Measurements from ENCODE around the gene SEMA4F. TPM values are rescaled to one million over a fixed set of nuclear protein-coding genes. Genes with fewer than 3 reads are reported as not detected.

SEMA4F gene
- total RNA-seq, 1 experiment from 2014 or later = 6.6 TPM

DNA sequence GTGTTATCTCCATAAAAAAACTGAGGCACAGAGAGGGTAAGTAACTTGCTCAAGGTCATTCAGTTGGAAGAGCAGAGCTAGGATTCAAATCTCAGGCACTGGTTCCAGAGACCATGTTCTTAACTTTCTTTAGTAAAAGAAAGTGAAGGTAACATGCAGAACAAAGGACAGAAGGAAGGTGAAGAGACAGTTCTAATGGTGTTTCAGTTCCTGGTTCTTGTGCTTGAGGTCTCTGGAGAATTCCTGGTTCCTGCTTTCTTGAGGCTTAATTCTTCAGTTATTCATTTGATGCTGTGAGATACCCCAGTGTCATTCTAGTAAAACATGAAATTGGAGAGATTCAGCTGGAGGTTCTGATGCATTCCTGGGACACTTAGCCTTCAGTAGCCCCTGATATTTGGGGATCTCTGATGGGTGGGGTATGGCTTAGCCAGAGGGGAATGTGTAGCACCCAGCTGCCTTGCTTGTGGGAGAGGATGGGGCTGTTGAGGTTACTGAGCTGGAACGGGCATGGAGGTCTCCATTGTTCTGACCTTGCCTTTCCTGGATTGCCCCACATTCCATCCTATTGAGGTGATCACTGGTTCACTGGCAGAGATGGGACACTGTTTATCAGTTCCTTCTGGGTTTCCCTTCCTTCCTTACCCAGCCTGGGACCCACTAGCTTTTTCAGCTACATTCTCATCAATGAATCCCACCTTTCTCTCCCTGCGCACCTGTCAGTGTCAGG is 46.8 kb downstream of the SEMA4F start:
- Mint-ChIP-seq H3K27ac (no peak overlapping the region), H3K36me3 (ENCODE audit: insufficient read depth in 1 of 3, low read depth in 3 of 3) (no peaks in the 10 kb centered on the region), H3K4me1 (peaks cover 10% of the 10 kb centered on the region in 2 experiments), H3K4me3 (no peak overlapping the region), H3K27me3 (ENCODE audit: low read depth) (peaks cover 3% of the 10 kb centered on the region; the same call in 1 of the 2 replicates), H3K9me3 (no peaks in the 10 kb centered on the region; a peak in 2 of 5 replicates)
- no peak overlapping the region for H4K8ac ChIP-seq (replicated peaks; ENCODE audit: insufficient read length, low read depth, low read length)
- H3K23ac ChIP-seq (ENCODE audit: insufficient read length, low read depth, low read length) = no peak overlapping the region
- no peaks in the 10 kb centered on the region for H4K20me1 ChIP-seq (ENCODE audit: control insufficient read depth, insufficient read depth, insufficient read length)
- no peak overlapping the region for H2BK20ac ChIP-seq (ENCODE audit: low read depth, low read length, poor library complexity, severe bottlenecking)
- H2AK5ac ChIP-seq (ENCODE audit: insufficient read length, low read length) = no peak overlapping the region
- no peak for DNase-seq
- H3K9ac ChIP-seq (ENCODE audit: extremely low read depth, insufficient read length, low read length) = no peak overlapping the region
- no peak overlapping the region for H2BK120ac ChIP-seq (ENCODE audit: low read depth, low read length, poor library complexity, severe bottlenecking)
- no peaks in the 10 kb centered on the region; the same call in 1 of the 2 replicates for H3K4me1 ChIP-seq (ENCODE audit: insufficient read depth, low read length)
- no peak overlapping the region for H2AFZ ChIP-seq (ENCODE audit: low read length)
- H3K4ac ChIP-seq (ENCODE audit: low read depth, low read length) = no peak overlapping the region
- H3K9me3 ChIP-seq (ENCODE audit: control insufficient read depth, low read depth, low read length) = no peaks in the 10 kb centered on the region
- no peak overlapping the region for H3K27ac ChIP-seq (ENCODE audit: insufficient read length, low read depth, low read length)
- no peak overlapping the region for H3T11ph ChIP-seq (ENCODE audit: low read length)
- H3K27me3 ChIP-seq (ENCODE audit: insufficient read depth, low read length) = no peaks in the 10 kb centered on the region
- no peaks in the 10 kb centered on the region for H3K79me1 ChIP-seq (ENCODE audit: insufficient read depth, low read depth, low read length, poor library complexity, severe bottlenecking)
- TF ChIP-seq, protein P1, sequence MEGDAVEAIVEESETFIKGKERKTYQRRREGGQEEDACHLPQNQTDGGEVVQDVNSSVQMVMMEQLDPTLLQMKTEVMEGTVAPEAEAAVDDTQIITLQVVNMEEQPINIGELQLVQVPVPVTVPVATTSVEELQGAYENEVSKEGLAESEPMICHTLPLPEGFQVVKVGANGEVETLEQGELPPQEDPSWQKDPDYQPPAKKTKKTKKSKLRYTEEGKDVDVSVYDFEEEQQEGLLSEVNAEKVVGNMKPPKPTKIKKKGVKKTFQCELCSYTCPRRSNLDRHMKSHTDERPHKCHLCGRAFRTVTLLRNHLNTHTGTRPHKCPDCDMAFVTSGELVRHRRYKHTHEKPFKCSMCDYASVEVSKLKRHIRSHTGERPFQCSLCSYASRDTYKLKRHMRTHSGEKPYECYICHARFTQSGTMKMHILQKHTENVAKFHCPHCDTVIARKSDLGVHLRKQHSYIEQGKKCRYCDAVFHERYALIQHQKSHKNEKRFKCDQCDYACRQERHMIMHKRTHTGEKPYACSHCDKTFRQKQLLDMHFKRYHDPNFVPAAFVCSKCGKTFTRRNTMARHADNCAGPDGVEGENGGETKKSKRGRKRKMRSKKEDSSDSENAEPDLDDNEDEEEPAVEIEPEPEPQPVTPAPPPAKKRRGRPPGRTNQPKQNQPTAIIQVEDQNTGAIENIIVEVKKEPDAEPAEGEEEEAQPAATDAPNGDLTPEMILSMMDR (conservative IDR thresholded peaks at IDR 0.05) = no peak
- no peak overlapping the region for H2BK5ac ChIP-seq (ENCODE audit: insufficient read length, low read length)
- no peak overlapping the region for H2BK15ac ChIP-seq (ENCODE audit: low read depth, low read length)
- H4K5ac ChIP-seq (ENCODE audit: insufficient read length, low read depth, low read length) = no peak overlapping the region
- H3K4me2 ChIP-seq (ENCODE audit: insufficient read depth, insufficient read length, low read length) = no peak overlapping the region
- WGBS (ENCODE audit: extremely low coverage, insufficient read length, low lambda C conversion rate) = no CpG with 5 or more reads among the region's 2 CpGs
- no peak overlapping the region for H3K14ac ChIP-seq (ENCODE audit: insufficient read depth, low read length)
- H2BK12ac ChIP-seq (ENCODE audit: insufficient read length, low read depth, low read length) = no peak overlapping the region
- H3K18ac ChIP-seq (ENCODE audit: insufficient read length, low read depth, low read length) = no peak overlapping the region
- no peak overlapping the region for H4K91ac ChIP-seq (ENCODE audit: insufficient read length, low read depth, low read length)
- H3K56ac ChIP-seq (ENCODE audit: insufficient read length, low read depth, low read length) = no peak overlapping the region
- H3K79me2 ChIP-seq (ENCODE audit: insufficient read depth, low read length) = no peaks in the 10 kb centered on the region
- H3K23me2 ChIP-seq (ENCODE audit: insufficient read length, low read depth, low read length, poor library complexity, severe bottlenecking) = no peaks in the 10 kb centered on the region

Measured in H9 (cell line).